Measurements from ENCODE around the gene RFC4.
A peak's percentile ranks its signal among the peaks of the same experiment; 100 is the strongest.
"Not testable (repeated sequence)": the region's sequence is repeated elsewhere in the genome, so short reads cannot be mapped to it uniquely, and the experiment has no call there.

Gene RFC4

GRCh38 chr3:186807231-186807630, 949 bp upstream of the RFC4 start:
- Histone ChIP-seq H2AFZ (ENCODE audit: low read length) (peak overlapping the region; percentile 89), H3K27ac (ENCODE audit: low read length) (peak overlapping the region; percentile 66; the same call in 1 of the 2 replicates)
- TF ChIP-seq EZH2 (optimal IDR thresholded peaks at IDR 0.05; ENCODE audit: low read depth, low read length) = no peak
- no peak for TF ChIP-seq CTCF (IDR thresholded peaks at IDR 0.05; ENCODE audit: low read length)
- TF ChIP-seq EZH2phosphoT487 (IDR thresholded peaks at IDR 0.05; ENCODE audit: low read length) = no peak

GRCh38 chr3:186803447-186803846, 2.8 kb downstream of the RFC4 start:
- not testable (repeated sequence) for H4K20me1 ChIP-seq (ENCODE audit: insufficient read depth, low read length); H3K9ac ChIP-seq (ENCODE audit: low read length); H2AFZ ChIP-seq (ENCODE audit: low read length); H3K9me3 ChIP-seq (replicated peaks; ENCODE audit: insufficient read depth, low read length); H3K4me3 ChIP-seq (ENCODE audit: low read length); H3F3A ChIP-seq (ENCODE audit: insufficient read depth, low read length); H3K4me2 ChIP-seq (ENCODE audit: low read depth, low read length); H3K27ac ChIP-seq (ENCODE audit: low read length); DNase-seq; H3K27me3 ChIP-seq (replicated peaks; ENCODE audit: insufficient read depth, low read length); H3K9me2 ChIP-seq (replicated peaks; ENCODE audit: insufficient read depth, low read length)
- peaks cover 20% of the 10 kb centered on the region for H3K36me3 ChIP-seq (replicated peaks; ENCODE audit: insufficient read depth, low read length)
- peaks cover 60% of the 10 kb centered on the region for H3K79me2 ChIP-seq (ENCODE audit: low read length)
- H3K4me1 ChIP-seq (ENCODE audit: low read length) = peaks cover 27% of the 10 kb centered on the region

More at GRCh38 chr3:186807231-186807630, 949 bp upstream of the RFC4 start:
- Histone ChIP-seq H3K27me3 (replicated peaks; ENCODE audit: insufficient read depth, low read length) (no peaks in the 10 kb centered on the region), H3K9ac (ENCODE audit: low read length) (peak overlapping the region; percentile 82), H3K9me3 (replicated peaks; ENCODE audit: insufficient read depth, low read length) (no peaks in the 10 kb centered on the region), H3F3A (ENCODE audit: insufficient read depth, low read length) (0 out of 2 replicates have a peak, but pooled peaks cover 7% of the 10 kb centered on the region), H3K36me3 (replicated peaks; ENCODE audit: insufficient read depth, low read length) (peaks cover 10% of the 10 kb centered on the region; the same call in 1 of the 2 replicates), H3K9me2 (replicated peaks; ENCODE audit: insufficient read depth, low read length) (no peaks in the 10 kb centered on the region), H4K20me1 (ENCODE audit: insufficient read depth, low read length) (no peaks in the 10 kb centered on the region), H3K79me2 (ENCODE audit: low read length) (peaks cover 38% of the 10 kb centered on the region), H3K4me2 (ENCODE audit: low read depth, low read length) (peak overlapping the region; percentile 94), H3K4me1 (ENCODE audit: low read length) (peaks cover 16% of the 10 kb centered on the region), H3K4me3 (ENCODE audit: low read length) (peak overlapping the region; percentile 78)
- DNase-seq = no peak

- H3K79me2 ChIP-seq (ENCODE audit: low read length) = peaks cover 67% of the 10 kb centered on the region
- H3F3A ChIP-seq (ENCODE audit: insufficient read depth, low read length) = 0 out of 2 replicates have a peak, but pooled peaks cover 7% of the 10 kb centered on the region
- no peak for TF ChIP-seq EZH2phosphoT487 (IDR thresholded peaks at IDR 0.05; ENCODE audit: low read length)
- TF ChIP-seq EZH2 (optimal IDR thresholded peaks at IDR 0.05; ENCODE audit: low read depth, low read length) = no peak
- no peak for TF ChIP-seq CTCF (IDR thresholded peaks at IDR 0.05; ENCODE audit: low read length)
- H3K36me3 ChIP-seq (replicated peaks; ENCODE audit: insufficient read depth, low read length) = peaks cover 21% of the 10 kb centered on the region
- no peak overlapping the region for H2AFZ ChIP-seq (ENCODE audit: low read length)
- no peak overlapping the region for H3K9ac ChIP-seq (ENCODE audit: low read length)
- H3K27ac ChIP-seq (ENCODE audit: low read length) = no peak overlapping the region
- no peaks in the 10 kb centered on the region for H3K9me3 ChIP-seq (replicated peaks; ENCODE audit: insufficient read depth, low read length)
- H3K4me1 ChIP-seq (ENCODE audit: low read length) = peaks cover 27% of the 10 kb centered on the region
- H3K4me3 ChIP-seq (ENCODE audit: low read length) = no peak overlapping the region
- no peaks in the 10 kb centered on the region for H3K27me3 ChIP-seq (replicated peaks; ENCODE audit: insufficient read depth, low read length)
- no peak overlapping the region for H3K4me2 ChIP-seq (ENCODE audit: low read depth, low read length)
- H4K20me1 ChIP-seq (ENCODE audit: insufficient read depth, low read length) = no peaks in the 10 kb centered on the region
- no peaks in the 10 kb centered on the region for H3K9me2 ChIP-seq (replicated peaks; ENCODE audit: insufficient read depth, low read length)
- DNase-seq = no peak
These were observed 3.6 kb downstream of the RFC4 start for GRCh38 chr3:186802701-186803100.

- H2AFZ ChIP-seq (ENCODE audit: low read length) = no peak overlapping the region
- no peak overlapping the region for H3K4me2 ChIP-seq (ENCODE audit: low read depth, low read length)
- no peak overlapping the region for H3K4me3 ChIP-seq (ENCODE audit: low read length)
- no peaks in the 10 kb centered on the region for H3K27me3 ChIP-seq (replicated peaks; ENCODE audit: insufficient read depth, low read length)
- peaks cover 27% of the 10 kb centered on the region for H3K36me3 ChIP-seq (replicated peaks; ENCODE audit: insufficient read depth, low read length)
- no peaks in the 10 kb centered on the region for H3K9me3 ChIP-seq (replicated peaks; ENCODE audit: insufficient read depth, low read length)
- DNase-seq = no peak
- peaks cover 19% of the 10 kb centered on the region for H3K4me1 ChIP-seq (ENCODE audit: low read length)
- peaks cover 70% of the 10 kb centered on the region for H3K79me2 ChIP-seq (ENCODE audit: low read length)
- no peak overlapping the region for H3K9ac ChIP-seq (ENCODE audit: low read length)
- no peaks in the 10 kb centered on the region for H4K20me1 ChIP-seq (ENCODE audit: insufficient read depth, low read length)
- no peak for TF ChIP-seq EZH2phosphoT487 (IDR thresholded peaks at IDR 0.05; ENCODE audit: low read length)
- no peak for TF ChIP-seq CTCF (IDR thresholded peaks at IDR 0.05; ENCODE audit: low read length)
- no peak for TF ChIP-seq EZH2 (optimal IDR thresholded peaks at IDR 0.05; ENCODE audit: low read depth, low read length)
- no peaks in the 10 kb centered on the region for H3K9me2 ChIP-seq (replicated peaks; ENCODE audit: insufficient read depth, low read length)
- no peaks in the 10 kb centered on the region for H3F3A ChIP-seq (ENCODE audit: insufficient read depth, low read length)
- peak overlapping the region; percentile 1; the same call in 1 of the 2 replicates for H3K27ac ChIP-seq (ENCODE audit: low read length)
These were observed 6.0 kb downstream of the RFC4 start for GRCh38 chr3:186800285-186800684.
